DMS 273 (cell line): ENCODE measurements around the gene PTGDR2.
A peak's percentile ranks its signal among the peaks of the same experiment; 100 is the strongest.

Source experiments
- DNase-seq: peaks from one replicate; lab custom pipeline; 2025; ENCODE audit not compliant: unreplicated experiment; lab: John Stamatoyannopoulos, UW

PTGDR2 gene

GRCh38 chr11:60874421-60875365, 18.9 kb upstream of the PTGDR2 start:
- no peak for DNase-seq

- DNase-seq: peak; percentile 66
Measured at GRCh38 chr11:60873533-60873932, 17.8 kb upstream of the PTGDR2 start.

DNA sequence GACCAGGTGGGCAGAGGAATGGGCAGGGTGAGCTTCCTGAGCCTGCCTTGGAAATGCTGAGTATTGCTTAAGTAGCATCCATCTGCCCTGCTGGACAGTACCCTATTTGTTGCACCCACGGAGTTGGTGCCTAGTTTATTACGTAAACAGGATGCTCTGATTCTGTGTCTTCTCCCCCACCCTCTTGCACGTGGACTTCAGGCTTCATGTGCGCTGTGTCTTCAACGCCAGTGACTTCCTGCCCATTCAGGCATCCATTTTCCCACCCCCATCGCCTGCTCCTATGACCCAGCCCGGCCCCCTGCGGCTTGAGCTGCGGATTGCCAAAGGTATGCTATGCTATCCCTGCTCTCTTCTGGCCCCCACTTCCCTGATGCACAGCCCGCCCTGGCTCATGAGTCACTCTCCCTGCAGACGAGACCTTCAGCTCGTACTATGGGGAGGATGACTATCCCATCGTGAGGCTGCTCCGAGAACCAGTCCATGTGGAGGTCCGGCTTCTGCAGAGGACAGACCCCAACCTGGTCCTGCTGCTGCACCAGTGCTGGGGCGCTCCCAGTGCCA, 17.3 kb upstream of the PTGDR2 start:
- no peak for DNase-seq

- DNase-seq: peak; percentile 44
Measured at GRCh38 chr11:60872124-60872960, 16.6 kb upstream of the PTGDR2 start.

DNA sequence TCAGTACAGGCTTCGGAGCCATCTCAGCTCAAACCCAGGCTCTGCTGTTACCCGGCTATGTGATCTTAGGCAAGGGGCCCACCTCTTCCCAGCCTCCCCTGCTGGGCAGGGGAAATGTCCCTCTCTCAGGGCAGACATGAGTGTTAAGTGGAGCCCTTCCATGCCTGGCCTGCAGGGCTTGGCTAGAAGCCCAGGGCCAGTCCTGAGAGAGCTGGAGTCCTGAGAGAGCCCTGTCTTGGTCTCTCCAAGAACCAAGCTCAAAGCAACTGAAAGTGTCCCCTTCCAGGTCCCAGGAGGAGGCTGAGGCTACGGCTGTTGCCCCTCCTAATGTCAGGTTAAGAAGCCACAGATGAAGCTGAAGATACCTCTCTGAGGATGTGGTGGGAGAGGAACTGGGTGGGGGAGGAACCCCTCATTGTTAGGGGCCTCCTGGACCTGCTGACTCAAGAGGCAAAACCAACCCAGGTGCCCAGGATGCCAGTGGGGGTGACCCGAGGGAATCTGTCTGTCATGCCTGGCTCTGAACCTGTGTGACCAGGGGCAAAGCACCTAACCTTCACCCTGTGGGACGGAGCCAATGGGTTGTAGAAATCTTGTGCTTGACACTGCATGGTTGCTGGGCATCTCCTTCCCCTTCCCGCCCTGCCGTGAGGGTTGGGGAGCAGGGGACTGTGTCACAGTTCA, 15.8 kb upstream of the PTGDR2 start:
- DNase-seq: peak; percentile 43

- no peak for DNase-seq
Measured at GRCh38 chr11:60870733-60871377, 15.1 kb upstream of the PTGDR2 start.

GRCh38 chr11:60870276-60870675, 14.5 kb upstream of the PTGDR2 start:
- peak; percentile 85 for DNase-seq

DNA sequence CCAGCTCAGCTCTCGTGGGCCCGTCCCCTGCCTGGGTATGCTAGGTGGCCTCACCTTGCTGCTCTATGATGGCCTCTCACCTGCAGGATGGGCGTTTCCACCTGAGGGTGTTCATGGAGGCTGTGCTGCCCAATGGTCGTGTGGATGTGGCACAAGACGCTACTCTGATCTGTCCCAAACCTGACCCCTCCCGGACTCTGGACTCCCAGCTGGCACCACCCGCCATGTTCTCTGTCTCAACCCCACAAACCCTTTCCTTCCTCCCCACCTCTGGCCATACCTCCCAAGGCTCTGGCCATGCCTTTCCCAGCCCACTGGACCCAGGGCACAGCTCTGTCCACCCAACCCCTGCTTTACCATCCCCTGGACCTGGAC, 13.7 kb upstream of the PTGDR2 start:
- DNase-seq: no peak

GRCh38 chr11:60868682-60869450, 13.1 kb upstream of the PTGDR2 start:
- DNase-seq: peak; percentile 56

GRCh38 chr11:60867871-60868681, 12.3 kb upstream of the PTGDR2 start:
- DNase-seq: no peak

DNA sequence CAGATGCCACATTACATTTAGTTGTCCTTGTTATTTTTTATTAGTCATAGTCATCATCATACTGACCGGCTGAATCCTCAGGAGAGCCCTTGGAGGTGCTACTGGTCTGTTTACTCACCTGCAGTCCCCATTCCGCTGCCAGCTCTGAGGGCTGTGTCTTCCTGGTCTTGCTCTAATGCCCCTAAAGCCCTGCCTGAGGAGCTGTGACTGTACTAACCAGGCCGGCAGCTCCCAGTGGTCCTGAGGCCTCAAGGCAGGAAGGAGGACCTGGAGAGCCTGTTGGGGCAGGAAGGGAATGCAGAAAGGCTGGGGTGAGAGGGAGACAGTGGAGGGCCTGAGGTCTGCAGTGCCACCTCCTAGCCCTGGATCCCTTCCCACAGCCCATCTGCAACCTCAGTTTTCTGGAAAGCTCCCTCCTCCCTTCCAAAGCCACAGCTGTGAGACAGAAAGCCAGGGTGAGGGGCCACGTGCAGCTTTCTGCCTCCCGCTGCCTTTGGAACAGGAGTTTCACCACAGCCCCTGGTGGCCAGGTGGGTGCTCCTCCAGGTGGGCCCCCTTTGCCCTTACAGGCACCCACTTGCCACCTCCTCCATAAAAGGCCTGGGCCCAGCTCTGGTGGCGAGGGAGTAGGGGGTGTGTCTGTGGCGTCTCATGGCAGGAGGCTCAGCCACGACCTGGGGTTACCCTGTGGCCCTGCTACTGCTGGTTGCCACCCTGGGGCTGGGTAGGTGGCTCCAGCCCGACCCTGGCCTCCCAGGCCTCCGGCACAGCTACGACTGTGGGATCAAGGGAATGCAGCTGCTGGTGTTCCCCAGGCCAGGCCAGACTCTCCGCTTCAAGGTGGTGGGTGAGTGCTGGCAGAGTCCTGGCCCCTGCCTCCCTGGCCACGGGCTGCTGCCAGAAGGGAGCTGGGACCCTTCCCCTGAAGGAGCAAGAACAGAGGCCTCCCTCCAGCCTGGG, 11.4 kb upstream of the PTGDR2 start, which contains the start of gene ZP1:
ZP1 (plus strand) TSS at position 632 of the 960 bp plus-strand sequence; CDS start at position 652, 20 bp downstream.
- DNase-seq: peak; percentile 54

DNA sequence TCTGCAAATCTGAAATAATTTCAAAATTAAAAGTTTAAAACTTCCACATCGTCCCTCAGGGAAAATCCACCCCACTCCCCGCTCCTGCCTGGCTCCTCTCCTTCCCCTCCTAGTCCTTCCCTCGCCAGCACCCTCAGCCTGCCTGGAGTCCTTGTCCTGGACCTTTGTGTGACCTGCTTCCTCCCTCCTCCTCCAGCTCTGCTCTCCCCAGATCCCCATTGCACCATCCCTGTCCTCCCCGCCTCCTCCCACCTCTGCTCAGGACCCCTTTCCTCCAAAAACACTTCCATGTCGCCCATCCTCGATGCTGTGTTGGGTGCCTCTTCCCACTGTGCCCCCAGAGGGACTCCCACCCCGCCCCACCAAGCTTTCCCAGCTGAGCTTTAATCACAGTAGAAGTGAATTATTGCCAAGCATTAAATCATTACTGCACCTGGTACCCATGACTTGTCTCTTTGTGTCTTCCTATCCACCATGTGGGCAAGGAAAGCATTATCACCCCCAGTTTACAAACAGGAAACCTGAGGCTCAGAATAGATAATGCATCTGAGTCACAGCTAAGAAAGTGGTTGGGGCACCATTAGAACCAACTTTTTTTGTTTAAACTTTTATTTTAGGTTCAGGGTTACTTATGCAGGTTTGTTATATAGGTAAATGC, 9.2 kb upstream of the PTGDR2 start:
- DNase-seq: no peak

GRCh38 chr11:60863550-60864521, 8.1 kb upstream of the PTGDR2 start:
- DNase-seq: no peak

DNA sequence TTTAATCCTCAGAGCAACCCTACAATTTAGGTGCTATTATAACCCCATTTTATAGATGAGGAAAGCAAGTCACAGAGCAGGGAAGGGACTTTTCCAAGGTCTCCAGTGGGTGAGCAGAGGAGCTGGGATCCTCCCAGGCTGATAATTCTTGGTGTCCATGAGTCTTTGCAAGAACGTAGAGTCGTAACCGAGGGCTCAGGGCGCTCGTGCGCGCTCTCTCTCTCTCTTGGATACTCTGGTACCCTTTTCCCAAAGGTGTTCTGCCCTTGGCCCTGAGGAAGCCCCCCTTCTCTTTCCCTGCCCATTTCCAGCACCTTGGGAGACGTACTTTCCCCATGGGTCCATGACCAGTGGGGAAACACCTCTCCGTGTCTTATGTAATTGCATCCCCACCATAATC, 6.4 kb upstream of the PTGDR2 start:
- no peak for DNase-seq

DNA sequence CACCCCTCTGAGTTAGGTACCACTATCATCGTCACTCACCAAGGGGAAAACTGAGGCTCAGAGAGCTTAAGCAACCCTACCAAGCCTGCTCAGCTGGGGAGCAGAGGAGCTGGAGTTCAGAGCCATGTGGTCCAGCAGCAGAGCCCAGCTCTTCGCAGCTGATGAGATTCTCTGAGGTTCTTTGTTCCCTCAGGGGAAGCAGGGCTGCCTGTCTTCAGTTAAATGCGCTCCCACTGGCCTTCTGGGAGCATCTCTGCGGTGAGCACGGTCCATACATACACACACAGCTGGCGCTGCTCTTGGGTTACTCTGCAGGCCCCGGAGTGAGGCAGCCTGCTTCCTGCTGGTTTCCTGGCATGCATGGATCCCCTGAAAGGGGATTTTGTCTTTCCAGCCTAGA, 5.2 kb upstream of the PTGDR2 start:
- DNase-seq: peak; percentile 40
